GM19023 (cell line): ENCODE measurements around the gene RAB17.

Experiments
- ATAC-seq: cut with Tn5 transposase; IDR thresholded peaks from one replicate; pipeline ENCODE4 v1.9.1; 2021; ENCODE audit warnings: mild to moderate bottlenecking, moderate library complexity; ENCODE audit not compliant: unreplicated experiment

RAB17 gene

DNA sequence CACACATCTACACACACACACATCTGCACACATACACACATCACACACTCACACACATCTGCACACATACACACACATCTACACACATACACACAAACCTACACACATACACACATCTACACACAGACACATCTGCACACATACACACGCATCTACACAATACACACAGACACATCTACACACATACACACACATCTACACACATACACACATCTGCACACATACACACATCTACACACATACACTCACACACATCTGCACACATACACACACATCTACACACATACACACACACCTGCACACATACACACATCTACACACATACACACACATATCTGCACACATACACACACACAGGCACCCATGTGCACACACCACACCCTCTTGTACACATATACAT lies 24.6 kb downstream of the RAB17 start:
- ATAC-seq, result no peak

DNA sequence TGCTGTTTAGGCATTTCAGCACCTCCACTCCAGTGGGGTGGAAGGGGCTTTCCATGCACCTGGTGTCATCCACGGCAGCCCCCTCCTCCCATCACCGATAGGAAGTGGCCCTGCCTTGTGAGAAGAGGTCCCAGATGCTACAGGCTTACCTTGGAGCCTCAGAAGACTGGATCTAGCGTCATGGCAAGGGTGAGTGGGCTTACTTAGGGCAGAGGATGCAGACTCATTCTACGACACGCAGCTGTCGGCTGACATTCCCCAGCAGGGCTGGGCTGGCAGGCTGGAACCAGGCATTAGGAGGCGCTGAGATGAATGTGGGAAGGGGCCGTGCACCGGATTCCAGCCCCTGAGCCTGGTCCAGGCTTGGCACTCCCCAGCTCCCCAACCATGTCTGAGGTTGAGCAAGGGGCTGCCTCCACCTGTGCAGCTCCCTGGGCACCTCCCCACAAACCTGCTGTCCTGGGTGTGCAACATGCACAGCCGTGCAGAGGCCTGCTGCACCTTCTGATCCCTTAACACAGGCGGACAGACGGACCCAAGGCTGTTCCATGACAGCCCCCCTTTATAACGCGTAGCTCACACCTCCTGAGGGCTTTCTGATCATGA lies 25.9 kb downstream of the RAB17 start:
- no peak for ATAC-seq

DNA sequence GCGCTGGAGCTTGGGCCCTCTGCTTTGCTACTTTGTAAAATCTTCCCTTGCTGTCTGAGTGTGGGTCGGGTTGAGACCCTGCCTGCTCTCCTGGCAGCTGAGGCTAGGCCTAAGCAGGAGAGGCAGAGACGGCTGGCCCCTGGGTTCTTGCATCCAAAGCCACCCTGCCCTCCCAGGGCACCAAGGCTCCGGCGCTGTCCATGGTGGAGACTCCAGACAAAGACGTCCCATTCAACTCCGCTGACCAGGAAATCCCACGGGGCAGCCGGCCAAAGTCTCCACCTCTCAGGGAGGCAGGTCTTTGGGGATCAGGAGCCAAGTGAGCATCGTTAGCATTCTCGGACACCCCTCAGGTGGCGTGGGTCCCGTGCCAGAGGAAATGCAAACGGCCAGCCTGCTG lies 26.7 kb downstream of the RAB17 start:
- no peak for ATAC-seq

DNA sequence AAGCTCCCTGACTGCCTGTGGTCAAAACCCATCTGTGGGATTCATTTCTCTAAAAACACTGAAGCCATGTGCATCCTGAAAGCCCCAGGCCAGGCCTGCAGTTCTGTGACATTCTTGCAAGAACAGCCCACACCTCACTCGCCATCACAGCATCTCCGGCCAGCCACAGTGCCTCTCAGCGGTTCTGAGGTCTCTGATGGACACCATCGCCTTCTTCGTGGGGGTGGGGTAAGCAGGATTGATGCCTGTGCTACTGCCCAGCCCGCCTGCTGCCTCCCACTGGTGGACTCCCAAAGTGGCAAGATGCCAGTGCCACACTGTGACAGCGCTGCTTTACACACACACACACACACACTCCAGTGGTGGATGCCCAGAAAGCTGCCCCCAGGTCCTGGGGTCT lies 29.3 kb downstream of the RAB17 start:
- ATAC-seq, result no peak

DNA sequence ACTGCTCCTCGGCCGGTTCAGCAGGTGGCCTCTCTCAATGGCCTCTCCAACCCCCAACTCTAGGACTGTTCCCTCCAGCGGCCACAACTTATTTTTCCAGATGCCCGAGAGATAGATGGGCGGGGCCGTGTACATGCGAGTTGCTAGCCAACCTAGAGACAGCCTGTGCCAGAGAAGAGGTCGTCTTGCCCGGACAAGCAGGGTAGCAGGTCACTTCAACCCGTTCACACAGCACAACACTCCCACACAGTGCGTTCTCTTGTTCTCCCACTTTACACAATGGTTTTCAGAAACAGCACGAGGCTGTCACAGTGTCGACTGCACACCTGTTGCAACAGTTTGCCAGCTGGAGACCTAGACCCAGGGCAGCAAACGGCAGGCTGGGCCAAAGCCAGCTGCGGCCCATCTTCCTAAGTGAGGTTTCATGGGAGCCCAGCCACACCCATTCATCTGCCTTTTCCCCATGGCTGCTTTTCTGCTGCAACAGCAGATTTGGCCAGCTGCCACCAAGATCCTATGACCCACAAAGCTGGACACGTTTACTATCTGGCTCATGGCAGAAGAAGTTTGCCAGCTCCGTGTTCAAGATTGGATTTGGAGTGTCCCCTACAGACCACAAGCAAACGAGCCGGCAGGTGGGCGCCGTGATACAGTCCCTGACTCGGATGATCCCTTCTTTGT lies 31.4 kb downstream of the RAB17 start:
- no peak for ATAC-seq

DNA sequence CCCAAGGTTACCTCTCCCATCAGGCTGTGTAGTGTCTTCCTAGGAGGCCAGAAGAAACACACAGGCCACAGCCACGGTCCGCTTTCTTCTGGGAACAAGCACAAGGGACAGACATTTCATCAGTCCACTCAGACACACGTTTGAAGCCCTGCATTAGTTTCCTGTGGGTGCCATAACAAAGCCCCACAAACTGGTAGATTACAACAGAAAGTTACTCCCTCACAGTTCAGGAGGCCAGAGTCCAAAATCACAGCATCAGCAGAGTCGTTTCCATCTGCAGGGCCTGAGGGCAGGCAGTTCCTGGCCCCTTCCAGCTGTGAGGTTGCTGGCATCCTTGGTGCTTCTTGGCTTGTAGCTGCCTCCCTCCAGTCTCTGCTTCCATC lies 32.9 kb downstream of the RAB17 start:
- peak; percentile 31 for ATAC-seq

- peak; percentile 88 for ATAC-seq
Observed at GRCh38 chr2:237556773-237557632, 33.5 kb downstream of the RAB17 start.

DNA sequence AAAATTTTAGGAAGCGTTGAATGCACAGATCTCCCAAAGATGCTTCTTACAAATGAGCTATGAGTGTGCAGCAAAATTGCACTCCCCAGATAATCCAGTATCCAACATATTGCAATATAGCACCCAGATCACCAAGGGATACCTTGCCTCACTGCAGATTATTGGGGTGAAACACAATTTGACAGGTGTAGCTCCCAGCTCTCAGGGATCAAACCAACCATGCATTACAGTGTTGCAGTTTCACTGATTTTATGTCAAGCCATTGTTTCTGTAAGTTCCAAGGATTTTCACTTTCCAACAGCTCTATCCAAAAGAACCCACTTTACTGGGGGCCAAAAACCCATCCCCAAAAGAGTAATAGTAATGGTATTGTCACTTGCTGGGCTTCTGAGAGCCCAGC lies 35.0 kb downstream of the RAB17 start:
- ATAC-seq, result no peak

- no peak for ATAC-seq
Observed at GRCh38 chr2:237553948-237554347, 36.6 kb downstream of the RAB17 start.

DNA sequence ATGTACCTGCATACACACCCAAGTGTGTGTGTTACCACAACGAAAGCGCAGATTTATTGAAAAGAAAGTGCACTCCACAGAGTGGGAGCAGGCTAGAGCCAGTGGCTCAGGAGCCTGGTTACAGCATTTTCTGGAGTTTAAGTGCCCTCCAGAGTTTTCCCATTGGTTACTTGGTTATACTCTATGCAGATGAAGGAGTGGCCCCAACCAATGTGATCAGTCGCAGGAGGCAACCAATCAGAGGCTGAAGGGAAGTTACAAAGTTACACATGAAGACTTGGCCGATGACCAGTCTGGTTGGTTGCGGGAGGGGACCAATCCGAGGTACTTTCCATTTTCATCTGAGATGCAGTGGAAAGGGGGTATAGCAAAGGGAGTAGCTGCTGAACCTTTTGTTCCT lies 37.6 kb downstream of the RAB17 start:
- ATAC-seq, result no peak

GRCh38 chr2:237551071-237551574 lies 39.4 kb downstream of the RAB17 start:
- no peak for ATAC-seq

DNA sequence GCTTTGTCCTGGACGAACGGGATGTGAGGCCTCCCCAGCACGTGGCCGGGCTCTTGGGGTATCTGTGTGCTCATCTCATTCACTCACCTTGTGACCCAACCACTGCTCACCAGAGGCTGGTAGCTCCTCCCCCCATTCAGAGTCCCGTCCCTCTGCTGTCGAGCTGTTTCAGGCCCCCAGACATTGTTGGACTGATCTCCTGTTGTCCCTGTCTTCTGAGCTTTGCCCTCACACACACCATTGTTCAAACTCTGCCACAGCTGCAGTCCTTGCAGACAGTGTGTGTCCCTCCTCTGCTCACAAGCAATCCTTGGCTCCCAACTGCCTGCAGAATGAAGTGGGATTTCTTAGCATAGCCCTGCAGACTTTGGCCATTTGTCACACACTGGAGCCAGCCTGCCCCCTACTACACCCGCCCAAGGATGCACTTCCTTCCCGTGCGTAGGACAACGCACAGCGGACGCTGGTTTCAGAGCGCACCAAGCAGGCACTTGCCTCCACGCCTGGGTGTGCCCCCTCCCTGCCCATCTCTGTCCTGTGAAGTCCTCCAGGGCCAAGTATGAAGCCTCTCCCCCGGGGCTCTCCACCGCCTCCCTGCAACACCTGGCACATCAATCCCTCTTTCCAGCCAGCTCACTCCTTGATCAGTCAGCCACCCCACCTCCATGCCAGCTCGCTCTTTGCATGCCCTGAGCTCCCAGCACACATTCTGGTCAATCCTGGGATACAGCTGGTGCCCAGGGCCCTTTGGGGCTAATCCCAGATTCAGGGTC lies 40.7 kb downstream of the RAB17 start:
- ATAC-seq, result no peak

GRCh38 chr2:237549216-237549615 lies 41.3 kb downstream of the RAB17 start:
- ATAC-seq, result no peak

DNA sequence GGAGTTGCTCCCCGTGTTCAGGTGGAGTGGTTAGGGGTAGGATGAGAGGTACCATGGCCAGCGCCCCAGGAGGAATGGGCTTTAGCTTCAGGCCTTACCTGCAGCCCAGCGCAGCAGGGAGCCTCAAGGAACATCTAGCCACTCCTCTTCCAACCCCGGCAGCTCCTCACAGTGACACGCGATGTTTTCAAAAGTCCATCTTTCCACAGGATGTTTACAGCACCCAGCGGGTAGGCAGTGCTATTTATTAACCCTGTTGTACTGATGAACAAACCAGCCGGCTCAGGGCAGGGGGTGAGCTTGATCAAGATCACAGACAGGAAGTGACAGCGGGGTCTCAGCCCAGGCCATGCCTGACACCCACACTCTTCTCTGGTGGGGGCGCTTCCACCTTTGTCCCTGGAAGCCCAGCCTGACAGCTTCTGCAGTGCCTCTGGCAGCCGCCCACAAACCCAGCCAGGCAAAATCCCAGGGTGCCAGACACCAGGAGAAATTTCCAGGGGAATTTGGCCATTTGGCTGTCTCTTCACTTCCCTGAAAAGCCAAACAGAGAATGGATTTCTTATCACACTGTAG lies 42.6 kb downstream of the RAB17 start:
- no peak for ATAC-seq

DNA sequence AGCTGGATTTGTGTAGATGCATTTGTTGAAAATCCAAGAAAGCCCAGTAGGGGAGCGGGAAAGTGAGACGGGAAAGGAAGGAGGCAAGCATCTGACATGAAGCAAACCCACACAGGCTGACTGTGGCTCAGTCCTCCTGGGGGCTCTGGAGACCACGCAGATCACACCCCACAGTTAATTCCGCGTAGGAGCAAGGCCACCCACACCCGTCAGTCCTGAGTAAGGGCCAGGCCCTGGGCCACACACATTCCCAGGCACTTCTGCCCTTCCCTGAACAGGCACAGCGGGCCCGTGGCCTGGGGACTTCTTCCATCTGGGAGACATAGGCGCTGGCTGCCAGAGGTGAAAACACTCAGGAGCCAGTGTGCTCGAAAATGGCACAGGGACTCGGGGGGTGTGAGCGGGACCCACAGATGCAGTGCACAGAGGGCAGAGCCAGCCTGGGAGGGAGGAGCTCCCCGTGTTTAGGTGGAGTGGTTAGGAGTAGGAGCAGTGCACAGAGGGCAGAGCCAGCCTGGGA lies 43.6 kb downstream of the RAB17 start:
- ATAC-seq, result no peak

- ATAC-seq, result no peak
Observed at GRCh38 chr2:237546040-237546875, 44.3 kb downstream of the RAB17 start.

- no peak for ATAC-seq
Observed at GRCh38 chr2:237542001-237542704, 48.4 kb downstream of the RAB17 start.

DNA sequence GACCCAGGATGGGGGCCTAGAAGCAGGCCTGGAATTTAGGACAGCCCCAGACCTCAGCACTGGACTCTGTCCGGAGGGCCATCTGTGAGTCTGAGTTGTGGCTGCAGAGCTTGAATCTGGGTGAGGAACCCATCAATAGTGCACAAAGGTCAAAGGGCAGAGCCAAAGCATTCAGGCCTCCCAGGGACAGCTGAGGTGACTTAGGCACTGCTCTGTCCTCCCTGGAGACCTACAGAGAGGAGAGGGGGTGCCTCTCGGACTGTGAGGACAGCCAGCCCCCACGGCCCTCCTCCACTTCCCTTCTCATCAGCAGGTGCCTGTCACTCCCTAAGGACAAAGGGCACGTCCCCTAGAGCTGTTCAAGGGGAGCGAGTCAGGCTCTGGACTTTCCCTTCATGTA lies 49.3 kb downstream of the RAB17 start:
- ATAC-seq, result no peak

GRCh38 chr2:237540823-237541222 lies 49.7 kb downstream of the RAB17 start:
- no peak for ATAC-seq
